Peyer's patch (tissue), 4 donors: Measurements from ENCODE around the gene SUZ12.

Source experiments
- POLR2A ChIP-seq, 2 donors: fragments of 450-650 bp; IDR thresholded peaks; one replicate each; pipeline ENCODE4 v1.5.1; 2017; ENCODE audit warnings: antibody characterized with exemption in 2 of 2, mild to moderate bottlenecking in 2 of 2, moderate library complexity in 2 of 2
- TF ChIP-seq, protein P1 (sequence below), 6 experiments: fragments of 450-650 bp in 4 of 6; fragments of 200-600 bp in 2 of 6; sonication (generic) in 1 of 6; IDR thresholded peaks; one replicate each; pipeline ENCODE4 v1.5.1; 2017 to 2019; ENCODE audit warnings: antibody characterized with exemption in 6 of 6, mild to moderate bottlenecking in 3 of 6, moderate library complexity in 1 of 6

DNA sequence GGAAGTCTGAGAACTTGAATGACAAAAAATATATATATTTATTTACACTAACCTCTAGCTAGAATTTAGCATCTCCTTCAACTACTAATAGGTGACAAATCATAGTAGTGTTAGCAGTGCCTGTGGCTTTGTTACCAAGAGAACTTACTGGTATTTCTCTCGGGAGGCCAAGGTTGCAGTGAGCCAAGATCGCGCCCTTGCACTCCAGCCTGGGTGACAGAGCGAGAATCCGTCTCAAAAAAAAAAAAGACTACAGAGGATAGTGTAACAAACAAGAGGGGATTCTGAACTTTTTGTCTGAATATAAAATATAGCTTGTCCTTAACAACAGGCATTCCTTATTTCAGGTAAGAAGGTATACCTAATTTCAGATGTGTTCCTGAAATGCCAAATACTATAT lies 1.3 kb upstream of the SUZ12 start:
- TF ChIP-seq, protein P1, sequence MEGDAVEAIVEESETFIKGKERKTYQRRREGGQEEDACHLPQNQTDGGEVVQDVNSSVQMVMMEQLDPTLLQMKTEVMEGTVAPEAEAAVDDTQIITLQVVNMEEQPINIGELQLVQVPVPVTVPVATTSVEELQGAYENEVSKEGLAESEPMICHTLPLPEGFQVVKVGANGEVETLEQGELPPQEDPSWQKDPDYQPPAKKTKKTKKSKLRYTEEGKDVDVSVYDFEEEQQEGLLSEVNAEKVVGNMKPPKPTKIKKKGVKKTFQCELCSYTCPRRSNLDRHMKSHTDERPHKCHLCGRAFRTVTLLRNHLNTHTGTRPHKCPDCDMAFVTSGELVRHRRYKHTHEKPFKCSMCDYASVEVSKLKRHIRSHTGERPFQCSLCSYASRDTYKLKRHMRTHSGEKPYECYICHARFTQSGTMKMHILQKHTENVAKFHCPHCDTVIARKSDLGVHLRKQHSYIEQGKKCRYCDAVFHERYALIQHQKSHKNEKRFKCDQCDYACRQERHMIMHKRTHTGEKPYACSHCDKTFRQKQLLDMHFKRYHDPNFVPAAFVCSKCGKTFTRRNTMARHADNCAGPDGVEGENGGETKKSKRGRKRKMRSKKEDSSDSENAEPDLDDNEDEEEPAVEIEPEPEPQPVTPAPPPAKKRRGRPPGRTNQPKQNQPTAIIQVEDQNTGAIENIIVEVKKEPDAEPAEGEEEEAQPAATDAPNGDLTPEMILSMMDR (IDR thresholded peaks at IDR 0.05) = no peak
- TF ChIP-seq POLR2A (IDR thresholded peaks at IDR 0.05) = no peak
